ENCODE data around the gene DNAJA4. TPM values are rescaled to one million over a fixed set of nuclear protein-coding genes. Genes with fewer than 3 reads are reported as not detected.
A peak's percentile ranks its signal among the peaks of the same experiment; 100 is the strongest.

Gene DNAJA4
- total and polyA plus RNA-seq, 2 experiments from 2014 or later: 5.0 to 12.5 TPM

DNA sequence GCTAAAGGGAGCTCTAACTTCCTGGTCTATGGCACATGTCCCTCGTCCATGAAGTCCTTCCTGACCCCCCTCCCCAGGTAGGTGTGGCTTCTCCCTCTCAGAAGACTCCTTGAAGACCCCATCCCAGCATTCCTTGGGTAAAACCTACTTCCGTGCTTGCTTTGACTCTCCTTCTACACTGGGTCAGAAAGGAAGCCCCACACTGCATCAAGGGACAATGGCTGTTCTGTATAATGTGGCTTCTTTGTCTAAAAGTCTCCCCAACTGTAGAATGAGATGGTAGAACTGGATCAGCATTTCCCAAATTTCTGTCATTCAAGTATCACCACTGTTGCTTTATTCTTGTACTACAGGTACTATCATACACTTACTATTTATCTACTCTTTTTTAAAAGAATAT lies 3.9 kb upstream of the DNAJA4 start:
- Histone ChIP-seq H3K4me1 (ENCODE audit: insufficient read depth) (no peaks in the 10 kb centered on the region), H3K9me2 (ENCODE audit: insufficient read depth) (no peaks in the 10 kb centered on the region; the same call in 1 of the 2 replicates), H3F3A (replicated peaks; ENCODE audit: low read depth) (peaks cover 5% of the 10 kb centered on the region; the same call in 1 of the 2 replicates), H3K4me3 (no peak overlapping the region), H3K27ac (ENCODE audit: low read depth) (no peak overlapping the region), H2AFZ (peak overlapping the region; percentile 85), H4K20me1 (replicated peaks; ENCODE audit: insufficient read depth) (no peaks in the 10 kb centered on the region), H3K4me2 (no peak overlapping the region), H3K27me3 (ENCODE audit: insufficient read depth) (peaks cover 25% of the 10 kb centered on the region), H3K79me2 (replicated peaks; ENCODE audit: insufficient read depth) (no peaks in the 10 kb centered on the region), H3K36me3 (ENCODE audit: insufficient read depth) (no peaks in the 10 kb centered on the region)
- H3K4me3 Mint-ChIP-seq: no peak overlapping the region
- no peaks in the 10 kb centered on the region for H3K36me3 Mint-ChIP-seq (ENCODE audit: low read depth)
- ATAC-seq (no peak), DNase-seq (ENCODE audit: low spot score) (no peak)
- no peaks in the 10 kb centered on the region for H3K9me3 Mint-ChIP-seq
- H3K27me3 Mint-ChIP-seq (ENCODE audit: insufficient read depth, low read depth, poor library complexity): peaks cover 12% of the 10 kb centered on the region
- no peak overlapping the region for H3K27ac Mint-ChIP-seq
- TF ChIP-seq JUNB (IDR thresholded peaks at IDR 0.05; ENCODE audit: unreplicated experiment) (no peak), STAT1 (IDR thresholded peaks at IDR 0.05; ENCODE audit: unreplicated experiment) (no peak), POLR2AphosphoS5 (IDR thresholded peaks at IDR 0.05; ENCODE audit: low read depth) (no peak), ZNF114 (CRISPR knock-in tag; IDR thresholded peaks at IDR 0.05) (no peak), CREB1 (CRISPR knock-in tag; IDR thresholded peaks at IDR 0.05; ENCODE audit: low read depth) (no peak), EZH2 (IDR thresholded peaks at IDR 0.05; ENCODE audit: low read depth, unreplicated experiment) (no peak), EZH2phosphoT487 (IDR thresholded peaks at IDR 0.05; ENCODE audit: unreplicated experiment) (no peak), NANOG (IDR thresholded peaks at IDR 0.05; ENCODE audit: borderline replicate concordance) (no peak), ZNF331 (CRISPR knock-in tag; IDR thresholded peaks at IDR 0.05; ENCODE audit: low read depth) (no peak)
- TF ChIP-seq, protein P1, sequence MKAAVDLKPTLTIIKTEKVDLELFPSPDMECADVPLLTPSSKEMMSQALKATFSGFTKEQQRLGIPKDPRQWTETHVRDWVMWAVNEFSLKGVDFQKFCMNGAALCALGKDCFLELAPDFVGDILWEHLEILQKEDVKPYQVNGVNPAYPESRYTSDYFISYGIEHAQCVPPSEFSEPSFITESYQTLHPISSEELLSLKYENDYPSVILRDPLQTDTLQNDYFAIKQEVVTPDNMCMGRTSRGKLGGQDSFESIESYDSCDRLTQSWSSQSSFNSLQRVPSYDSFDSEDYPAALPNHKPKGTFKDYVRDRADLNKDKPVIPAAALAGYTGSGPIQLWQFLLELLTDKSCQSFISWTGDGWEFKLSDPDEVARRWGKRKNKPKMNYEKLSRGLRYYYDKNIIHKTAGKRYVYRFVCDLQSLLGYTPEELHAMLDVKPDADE (IDR thresholded peaks at IDR 0.05): no peak
- TF ChIP-seq, protein P2, sequence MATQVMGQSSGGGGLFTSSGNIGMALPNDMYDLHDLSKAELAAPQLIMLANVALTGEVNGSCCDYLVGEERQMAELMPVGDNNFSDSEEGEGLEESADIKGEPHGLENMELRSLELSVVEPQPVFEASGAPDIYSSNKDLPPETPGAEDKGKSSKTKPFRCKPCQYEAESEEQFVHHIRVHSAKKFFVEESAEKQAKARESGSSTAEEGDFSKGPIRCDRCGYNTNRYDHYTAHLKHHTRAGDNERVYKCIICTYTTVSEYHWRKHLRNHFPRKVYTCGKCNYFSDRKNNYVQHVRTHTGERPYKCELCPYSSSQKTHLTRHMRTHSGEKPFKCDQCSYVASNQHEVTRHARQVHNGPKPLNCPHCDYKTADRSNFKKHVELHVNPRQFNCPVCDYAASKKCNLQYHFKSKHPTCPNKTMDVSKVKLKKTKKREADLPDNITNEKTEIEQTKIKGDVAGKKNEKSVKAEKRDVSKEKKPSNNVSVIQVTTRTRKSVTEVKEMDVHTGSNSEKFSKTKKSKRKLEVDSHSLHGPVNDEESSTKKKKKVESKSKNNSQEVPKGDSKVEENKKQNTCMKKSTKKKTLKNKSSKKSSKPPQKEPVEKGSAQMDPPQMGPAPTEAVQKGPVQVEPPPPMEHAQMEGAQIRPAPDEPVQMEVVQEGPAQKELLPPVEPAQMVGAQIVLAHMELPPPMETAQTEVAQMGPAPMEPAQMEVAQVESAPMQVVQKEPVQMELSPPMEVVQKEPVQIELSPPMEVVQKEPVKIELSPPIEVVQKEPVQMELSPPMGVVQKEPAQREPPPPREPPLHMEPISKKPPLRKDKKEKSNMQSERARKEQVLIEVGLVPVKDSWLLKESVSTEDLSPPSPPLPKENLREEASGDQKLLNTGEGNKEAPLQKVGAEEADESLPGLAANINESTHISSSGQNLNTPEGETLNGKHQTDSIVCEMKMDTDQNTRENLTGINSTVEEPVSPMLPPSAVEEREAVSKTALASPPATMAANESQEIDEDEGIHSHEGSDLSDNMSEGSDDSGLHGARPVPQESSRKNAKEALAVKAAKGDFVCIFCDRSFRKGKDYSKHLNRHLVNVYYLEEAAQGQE (IDR thresholded peaks at IDR 0.05; ENCODE audit: unreplicated experiment): no peak
- TF ChIP-seq, protein P3, sequence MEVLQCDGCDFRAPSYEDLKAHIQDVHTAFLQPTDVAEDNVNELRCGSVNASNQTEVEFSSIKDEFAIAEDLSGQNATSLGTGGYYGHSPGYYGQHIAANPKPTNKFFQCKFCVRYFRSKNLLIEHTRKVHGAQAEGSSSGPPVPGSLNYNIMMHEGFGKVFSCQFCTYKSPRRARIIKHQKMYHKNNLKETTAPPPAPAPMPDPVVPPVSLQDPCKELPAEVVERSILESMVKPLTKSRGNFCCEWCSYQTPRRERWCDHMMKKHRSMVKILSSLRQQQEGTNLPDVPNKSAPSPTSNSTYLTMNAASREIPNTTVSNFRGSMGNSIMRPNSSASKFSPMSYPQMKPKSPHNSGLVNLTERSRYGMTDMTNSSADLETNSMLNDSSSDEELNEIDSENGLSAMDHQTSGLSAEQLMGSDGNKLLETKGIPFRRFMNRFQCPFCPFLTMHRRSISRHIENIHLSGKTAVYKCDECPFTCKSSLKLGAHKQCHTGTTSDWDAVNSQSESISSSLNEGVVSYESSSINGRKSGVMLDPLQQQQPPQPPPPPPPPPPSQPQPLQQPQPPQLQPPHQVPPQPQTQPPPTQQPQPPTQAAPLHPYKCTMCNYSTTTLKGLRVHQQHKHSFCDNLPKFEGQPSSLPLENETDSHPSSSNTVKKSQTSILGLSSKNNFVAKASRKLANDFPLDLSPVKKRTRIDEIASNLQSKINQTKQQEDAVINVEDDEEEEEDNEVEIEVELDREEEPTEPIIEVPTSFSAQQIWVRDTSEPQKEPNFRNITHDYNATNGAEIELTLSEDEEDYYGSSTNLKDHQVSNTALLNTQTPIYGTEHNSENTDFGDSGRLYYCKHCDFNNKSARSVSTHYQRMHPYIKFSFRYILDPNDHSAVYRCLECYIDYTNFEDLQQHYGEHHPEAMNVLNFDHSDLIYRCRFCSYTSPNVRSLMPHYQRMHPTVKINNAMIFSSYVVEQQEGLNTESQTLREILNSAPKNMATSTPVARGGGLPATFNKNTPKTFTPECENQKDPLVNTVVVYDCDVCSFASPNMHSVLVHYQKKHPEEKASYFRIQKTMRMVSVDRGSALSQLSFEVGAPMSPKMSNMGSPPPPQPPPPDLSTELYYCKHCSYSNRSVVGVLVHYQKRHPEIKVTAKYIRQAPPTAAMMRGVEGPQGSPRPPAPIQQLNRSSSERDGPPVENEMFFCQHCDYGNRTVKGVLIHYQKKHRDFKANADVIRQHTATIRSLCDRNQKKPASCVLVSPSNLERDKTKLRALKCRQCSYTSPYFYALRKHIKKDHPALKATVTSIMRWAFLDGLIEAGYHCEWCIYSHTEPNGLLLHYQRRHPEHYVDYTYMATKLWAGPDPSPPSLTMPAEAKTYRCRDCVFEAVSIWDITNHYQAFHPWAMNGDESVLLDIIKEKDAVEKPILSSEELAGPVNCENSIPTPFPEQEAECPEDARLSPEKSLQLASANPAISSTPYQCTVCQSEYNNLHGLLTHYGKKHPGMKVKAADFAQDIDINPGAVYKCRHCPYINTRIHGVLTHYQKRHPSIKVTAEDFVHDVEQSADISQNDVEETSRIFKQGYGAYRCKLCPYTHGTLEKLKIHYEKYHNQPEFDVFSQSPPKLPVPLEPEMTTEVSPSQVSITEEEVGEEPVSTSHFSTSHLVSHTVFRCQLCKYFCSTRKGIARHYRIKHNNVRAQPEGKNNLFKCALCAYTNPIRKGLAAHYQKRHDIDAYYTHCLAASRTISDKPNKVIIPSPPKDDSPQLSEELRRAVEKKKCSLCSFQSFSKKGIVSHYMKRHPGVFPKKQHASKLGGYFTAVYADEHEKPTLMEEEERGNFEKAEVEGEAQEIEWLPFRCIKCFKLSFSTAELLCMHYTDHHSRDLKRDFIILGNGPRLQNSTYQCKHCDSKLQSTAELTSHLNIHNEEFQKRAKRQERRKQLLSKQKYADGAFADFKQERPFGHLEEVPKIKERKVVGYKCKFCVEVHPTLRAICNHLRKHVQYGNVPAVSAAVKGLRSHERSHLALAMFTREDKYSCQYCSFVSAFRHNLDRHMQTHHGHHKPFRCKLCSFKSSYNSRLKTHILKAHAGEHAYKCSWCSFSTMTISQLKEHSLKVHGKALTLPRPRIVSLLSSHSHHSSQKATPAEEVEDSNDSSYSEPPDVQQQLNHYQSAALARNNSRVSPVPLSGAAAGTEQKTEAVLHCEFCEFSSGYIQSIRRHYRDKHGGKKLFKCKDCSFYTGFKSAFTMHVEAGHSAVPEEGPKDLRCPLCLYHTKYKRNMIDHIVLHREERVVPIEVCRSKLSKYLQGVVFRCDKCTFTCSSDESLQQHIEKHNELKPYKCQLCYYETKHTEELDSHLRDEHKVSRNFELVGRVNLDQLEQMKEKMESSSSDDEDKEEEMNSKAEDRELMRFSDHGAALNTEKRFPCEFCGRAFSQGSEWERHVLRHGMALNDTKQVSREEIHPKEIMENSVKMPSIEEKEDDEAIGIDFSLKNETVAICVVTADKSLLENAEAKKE (CRISPR knock-in tag; IDR thresholded peaks at IDR 0.05): no peak
- TF ChIP-seq, protein P4, sequence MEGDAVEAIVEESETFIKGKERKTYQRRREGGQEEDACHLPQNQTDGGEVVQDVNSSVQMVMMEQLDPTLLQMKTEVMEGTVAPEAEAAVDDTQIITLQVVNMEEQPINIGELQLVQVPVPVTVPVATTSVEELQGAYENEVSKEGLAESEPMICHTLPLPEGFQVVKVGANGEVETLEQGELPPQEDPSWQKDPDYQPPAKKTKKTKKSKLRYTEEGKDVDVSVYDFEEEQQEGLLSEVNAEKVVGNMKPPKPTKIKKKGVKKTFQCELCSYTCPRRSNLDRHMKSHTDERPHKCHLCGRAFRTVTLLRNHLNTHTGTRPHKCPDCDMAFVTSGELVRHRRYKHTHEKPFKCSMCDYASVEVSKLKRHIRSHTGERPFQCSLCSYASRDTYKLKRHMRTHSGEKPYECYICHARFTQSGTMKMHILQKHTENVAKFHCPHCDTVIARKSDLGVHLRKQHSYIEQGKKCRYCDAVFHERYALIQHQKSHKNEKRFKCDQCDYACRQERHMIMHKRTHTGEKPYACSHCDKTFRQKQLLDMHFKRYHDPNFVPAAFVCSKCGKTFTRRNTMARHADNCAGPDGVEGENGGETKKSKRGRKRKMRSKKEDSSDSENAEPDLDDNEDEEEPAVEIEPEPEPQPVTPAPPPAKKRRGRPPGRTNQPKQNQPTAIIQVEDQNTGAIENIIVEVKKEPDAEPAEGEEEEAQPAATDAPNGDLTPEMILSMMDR (conservative IDR thresholded peaks at IDR 0.05; ENCODE audit: low read depth in 2 of 2): no peak
- H3K4me1 Mint-ChIP-seq: peaks cover 3% of the 10 kb centered on the region; the same call in 1 of the 3 replicates
